Motor neuron (in vitro differentiated cells): ENCODE data around the gene UBR3. TPM values are rescaled to one million over a fixed set of nuclear protein-coding genes. Genes with fewer than 3 reads are reported as not detected.
"Not testable (repeated sequence)": the region's sequence is repeated elsewhere in the genome, so short reads cannot be mapped to it uniquely, and the experiment has no call there.

Experiments used
- ATAC-seq, 8 experiments: fragments of 200-7000 bp; cut with Tn5 transposase; replicated peaks in 6 of 8; 2 replicates each; pipeline ENCODE4 v1.8.0; 2021; ENCODE audit warnings: mild to moderate bottlenecking in 8 of 8, moderate library complexity in 8 of 8
- H3K27ac ChIP-seq, 2 donors: fragments of 250-450 bp; sonication (Bioruptor Pico); 2 replicates each; pipeline ENCODE4 v1.9.0; 2021; ENCODE audit warnings: antibody characterized with exemption in 2 of 2, mild to moderate bottlenecking in 2 of 2, moderate library complexity in 1 of 2
- H3K4me1 ChIP-seq, 2 donors: fragments of 250-450 bp; sonication (Bioruptor Pico); replicated peaks in 1 of 2; 2 replicates each; pipeline ENCODE4 v1.6.1; 2021; ENCODE audit warnings: antibody characterized with exemption in 2 of 2, mild to moderate bottlenecking in 2 of 2, moderate library complexity in 1 of 2
- H3K4me3 ChIP-seq, 5 donors: fragments of 250-450 bp; sonication (Bioruptor Pico); 2 replicates each; pipeline ENCODE4 v1.9.0; 2021; ENCODE audit warnings: antibody characterized with exemption in 5 of 5, mild to moderate bottlenecking in 5 of 5, moderate library complexity in 4 of 5
- WGBS, 10 experiments: fragments of 450-650 bp; shearing (Covaris generic); methylation state at CpG; one replicate each; pipeline ENCODE4 v1.0.0; 2022; 5-methylcytosine and 5-hydroxymethylcytosine counted together
- in situ Hi-C, 9 experiments: fragments of 400-800 bp; cut with MboI; loops; one replicate each; pipeline ENCODE4 v1.15.0; 2021; ENCODE audit warnings: low sequenced_read_pairs in 9 of 9, low pct_unique_long_range_greater_than_20kb in 2 of 9; ENCODE audit not compliant: unreplicated experiment in 9 of 9
- total RNA-seq, 8 experiments: library from RNA; unstranded; fragments of 300-600 nt; gene quantifications; 2 replicates each; pipeline versions ENCODE4 v1.2.3 to v1.2.4, GENCODE V29; 2022

UBR3 gene
- total RNA-seq, 8 experiments from 2014 or later = 24.7 to 61.0 (median 33.2) TPM

DNA sequence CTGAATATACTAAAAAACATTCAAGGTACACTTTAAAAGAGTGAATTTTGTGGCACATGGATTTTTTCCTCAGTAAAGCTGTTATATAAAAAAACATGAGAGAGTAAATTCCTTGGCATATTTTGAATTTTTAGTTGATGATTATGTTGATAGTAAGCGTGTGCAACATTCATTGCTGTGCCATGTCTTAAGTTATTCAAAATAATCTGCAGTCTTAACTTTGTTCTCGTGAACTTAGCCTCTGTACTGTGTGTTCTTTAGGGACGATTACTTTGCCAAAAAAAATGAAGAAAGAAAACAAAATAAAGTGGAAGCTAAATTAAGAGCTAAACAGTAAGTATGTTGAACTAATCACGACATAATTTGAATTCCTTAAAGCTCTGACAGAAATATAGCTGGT lies 19.0 kb upstream of the UBR3 start:
- ATAC-seq = no peak
- no peaks in the 10 kb centered on the region for H3K4me1 ChIP-seq
- 56 to 100% (median 93%) methylated on average over 1 to 4 of the region's 4 CpGs for WGBS, 10 experiments
- H3K27ac ChIP-seq = no peak overlapping the region
- no peak overlapping the region for H3K4me3 ChIP-seq
- in situ Hi-C loops = no loop called here

DNA sequence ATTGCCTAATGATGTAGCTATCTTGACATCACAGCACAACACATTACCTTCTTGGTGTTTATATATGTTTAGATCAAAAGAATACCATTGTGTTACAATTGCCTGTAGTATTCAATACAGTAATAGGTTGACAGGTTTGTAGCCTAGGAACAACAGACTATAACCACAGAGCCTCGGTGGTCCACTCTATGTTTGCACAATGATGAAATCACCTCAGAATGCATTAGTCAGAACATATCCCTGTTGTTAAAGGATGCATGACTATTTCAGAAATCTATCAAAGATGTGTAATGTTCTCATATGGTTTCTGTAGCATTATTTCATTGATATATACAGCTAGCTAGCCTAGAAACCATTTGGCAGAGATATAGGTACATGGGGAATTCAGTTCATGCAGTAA lies 11.4 kb upstream of the UBR3 start:
- no peak overlapping the region for H3K27ac ChIP-seq
- WGBS, 10 experiments = 0 to 100% (median 18%) methylated on average over 1 of the region's 1 CpG; no CpG with 5 or more reads in 4 of the 10 experiments
- no peaks in the 10 kb centered on the region for H3K4me1 ChIP-seq
- no peak overlapping the region for H3K4me3 ChIP-seq
- ATAC-seq = peak in 1 of 8 experiments; percentile 91
- in situ Hi-C loops = no loop called here

GRCh38 chr2:169816961-169817360 lies 10.3 kb upstream of the UBR3 start:
- in situ Hi-C loops, H3K4me3 ChIP-seq, ATAC-seq, H3K27ac ChIP-seq, H3K4me1 ChIP-seq: not testable (repeated sequence)

DNA sequence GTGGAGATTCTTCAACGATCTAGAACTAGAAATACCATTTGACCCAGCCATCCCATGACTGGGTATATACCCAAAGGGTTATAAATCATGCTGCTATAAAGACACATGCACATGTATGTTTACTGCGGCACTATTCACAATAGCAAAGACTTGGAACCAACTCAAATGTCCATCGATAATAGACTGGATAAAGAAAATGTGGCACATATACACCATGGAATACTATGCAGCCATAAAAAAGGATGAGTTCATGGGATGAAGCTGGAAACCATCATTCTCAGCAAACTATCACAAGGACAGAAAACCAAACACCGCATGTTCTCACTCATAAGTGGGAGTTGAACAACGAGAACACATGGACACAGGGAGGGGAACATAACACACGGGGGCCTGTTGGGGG lies 9.9 kb upstream of the UBR3 start:
- in situ Hi-C loops, ATAC-seq, H3K4me1 ChIP-seq, H3K4me3 ChIP-seq, H3K27ac ChIP-seq: not testable (repeated sequence)
- WGBS, 10 experiments = 60 to 100% (median 100%) methylated on average over 1 to 3 of the region's 6 CpGs; no CpG with 5 or more reads in 3 of the 10 experiments

DNA sequence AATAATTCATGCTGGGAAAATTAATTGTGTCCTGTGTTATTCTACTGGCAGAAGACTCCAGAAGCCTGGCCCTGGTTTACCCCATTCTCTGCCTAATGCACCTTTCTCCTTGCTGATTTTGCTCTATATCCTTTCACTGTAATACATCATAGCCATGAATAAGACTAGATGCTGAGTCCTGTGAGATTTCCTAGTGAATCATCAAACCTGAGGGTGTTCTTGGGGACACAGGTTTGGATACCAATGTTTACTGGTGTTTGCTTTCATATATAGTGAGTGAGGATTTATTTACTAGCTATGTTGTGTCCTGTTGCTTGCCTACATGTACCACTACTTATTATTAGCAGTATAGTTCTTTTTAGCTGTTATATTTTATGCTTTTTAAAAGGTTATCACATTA lies 9.0 kb upstream of the UBR3 start:
- ATAC-seq = no peak
- no peak overlapping the region for H3K4me3 ChIP-seq
- H3K27ac ChIP-seq = no peak overlapping the region
- in situ Hi-C loops = no loop called here
- H3K4me1 ChIP-seq = peaks cover 0 to 6% of the 10 kb centered on the region in 2 donors

- Histone ChIP-seq H3K4me3 (no peak overlapping the region), H3K27ac (no peak overlapping the region), H3K4me1 (peaks cover 7 to 12% of the 10 kb centered on the region in 2 donors)
- 71 to 100% (median 100%) methylated on average over 1 of the region's 1 CpG; no CpG with 5 or more reads in 5 of the 10 experiments for WGBS, 10 experiments
- no peak for ATAC-seq
- in situ Hi-C loops = no loop called here
Measured at GRCh38 chr2:169819106-169819505, 8.1 kb upstream of the UBR3 start.

DNA sequence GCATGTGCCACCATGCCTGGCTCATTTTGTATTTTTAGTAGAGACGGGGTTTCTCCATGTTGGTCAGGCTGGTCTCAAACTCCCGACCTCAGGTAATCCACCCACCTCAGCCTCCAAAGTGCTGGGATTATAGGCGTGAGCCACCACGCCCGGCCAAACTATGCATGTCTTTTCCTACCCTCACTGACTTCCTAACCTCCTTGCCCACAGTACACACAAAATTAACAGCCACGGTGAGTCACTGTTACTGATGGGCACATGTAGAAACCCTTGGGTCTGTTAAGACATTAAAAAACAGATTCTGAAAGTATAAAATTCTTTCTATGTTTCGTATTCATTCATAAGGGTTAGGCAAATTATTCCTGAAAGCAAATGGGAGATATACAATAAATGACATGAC lies 7.2 kb upstream of the UBR3 start:
- H3K27ac ChIP-seq, H3K4me3 ChIP-seq, in situ Hi-C loops, ATAC-seq: not testable (repeated sequence)
- 27 to 100% (median 94%) methylated on average over 1 to 6 of the region's 7 CpGs; no CpG with 5 or more reads in 2 of the 10 experiments for WGBS, 10 experiments
- H3K4me1 ChIP-seq = peaks cover 7 to 12% of the 10 kb centered on the region in 2 donors

DNA sequence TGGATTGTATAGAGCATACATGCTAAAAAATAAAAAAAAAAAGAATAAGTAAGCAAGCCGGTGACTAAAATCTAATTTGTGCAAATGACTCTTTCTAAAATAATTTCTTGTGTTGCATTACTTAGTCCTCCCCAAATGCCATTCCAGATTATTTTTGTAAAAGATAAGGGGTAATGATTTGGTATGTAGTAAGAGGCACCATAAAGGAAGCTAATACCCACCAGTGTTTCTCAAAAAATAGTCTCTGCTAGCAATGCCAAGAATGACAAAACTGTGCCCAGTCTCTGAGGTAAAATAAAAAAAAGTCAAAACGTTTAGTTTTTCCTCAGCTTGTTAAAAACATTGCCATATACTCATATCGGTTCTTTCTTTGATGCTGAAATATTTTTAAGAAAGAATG lies 5.2 kb upstream of the UBR3 start:
- Histone ChIP-seq H3K4me1 (peaks cover 7 to 12% of the 10 kb centered on the region in 2 donors), H3K27ac (no peak overlapping the region), H3K4me3 (no peak overlapping the region)
- WGBS, 10 experiments = 62 to 93% (median 71%) methylated on average over 2 to 3 of the region's 3 CpGs
- in situ Hi-C loops = no loop called here
- ATAC-seq = no peak

GRCh38 chr2:169822785-169823392 lies 4.4 kb upstream of the UBR3 start:
- in situ Hi-C loops = no loop called here
- H3K4me1 ChIP-seq = peaks cover 7 to 12% of the 10 kb centered on the region in 2 donors
- 90 to 100% (median 95%) methylated on average over 1 to 4 of the region's 4 CpGs; no CpG with 5 or more reads in 4 of the 10 experiments for WGBS, 10 experiments
- ATAC-seq = no peak
- H3K4me3 ChIP-seq = no peak overlapping the region
- H3K27ac ChIP-seq = no peak overlapping the region

DNA sequence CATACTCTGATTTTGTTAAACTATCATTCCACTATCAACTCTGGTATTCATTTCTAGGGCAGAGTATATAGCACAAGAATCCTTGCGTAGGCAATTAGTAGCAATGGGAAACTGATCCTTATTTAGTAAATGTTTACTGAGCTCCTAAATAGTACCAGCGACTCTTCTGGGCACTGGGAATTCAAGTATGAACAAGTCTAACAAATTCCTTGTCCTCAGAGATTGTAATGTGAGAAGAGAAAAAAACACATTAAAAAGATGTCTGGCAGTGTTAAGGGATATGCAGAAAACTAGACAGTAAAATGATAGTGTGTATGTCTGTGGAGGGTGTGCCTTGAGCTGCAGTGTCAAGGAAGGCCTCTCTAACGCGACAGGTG lies 3.3 kb upstream of the UBR3 start:
- Histone ChIP-seq H3K4me1 (peaks cover 10 to 12% of the 10 kb centered on the region in 2 donors), H3K27ac (no peak overlapping the region), H3K4me3 (peak overlapping the region; percentile 66 to 91 (median 80))
- in situ Hi-C loops = no loop called here
- WGBS, 10 experiments = 17 to 50% (median 31%) methylated on average over 1 to 4 of the region's 4 CpGs; no CpG with 5 or more reads in 2 of the 10 experiments
- peak in 3 of 8 experiments; percentile 0 to 5 (median 4) for ATAC-seq

DNA sequence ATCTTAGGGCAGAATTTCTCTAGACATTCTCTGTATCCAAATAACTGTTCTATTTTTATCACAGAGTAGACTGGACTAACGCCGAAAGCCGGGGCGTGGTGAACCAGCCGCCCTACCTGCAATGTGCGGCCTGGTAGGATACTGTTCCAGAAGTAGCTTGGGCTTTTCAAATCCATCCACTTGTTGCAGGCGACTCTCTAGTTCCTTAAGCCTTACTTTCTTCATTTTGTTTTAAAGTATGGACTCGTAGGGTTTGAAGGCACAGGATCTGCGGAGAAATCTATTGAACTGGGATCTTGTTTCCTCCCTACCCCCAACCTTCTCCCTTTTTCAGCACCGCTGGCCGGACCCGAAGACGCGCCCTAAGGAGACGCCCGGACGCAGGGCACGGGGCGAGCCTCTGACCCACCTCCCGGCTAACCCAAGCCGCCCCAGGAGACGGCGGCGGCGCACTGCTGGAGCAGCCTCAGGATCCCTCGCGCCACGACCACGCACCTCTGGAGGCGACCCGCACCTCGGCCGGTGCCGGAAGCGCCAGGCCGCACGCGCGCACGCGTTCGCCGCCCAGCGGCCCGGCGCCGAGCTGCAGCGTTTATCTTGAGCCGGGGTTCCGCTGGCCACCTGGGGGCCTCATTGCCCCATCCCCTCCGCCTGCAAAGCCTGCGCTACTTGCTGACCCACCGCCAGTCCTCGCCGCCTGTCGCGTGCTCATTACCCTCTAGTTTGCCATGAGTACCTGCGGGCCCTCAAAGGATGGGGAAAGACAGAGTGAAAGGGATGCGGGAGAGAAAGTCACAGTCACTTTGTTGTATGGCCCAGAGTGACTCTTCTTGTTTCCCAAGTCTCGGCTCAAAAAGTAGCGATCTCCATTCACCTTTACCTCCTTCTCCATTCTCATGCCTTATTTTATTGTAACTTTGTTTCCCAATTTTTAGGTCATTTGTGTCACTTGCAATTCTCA lies 2.6 kb upstream of the UBR3 start, which contains the start of gene METTL5:
TSS of gene METTL5 (minus strand) at position 533 of the 961 bp plus-strand sequence. CDS start at position 225, 308 bp downstream.
- in situ Hi-C loops = no loop called here
- Histone ChIP-seq H3K4me3 (peak within 1 kb of the TSS; percentile 66 to 91 (median 80)), H3K27ac (peak within 1 kb of the TSS; percentile 44 to 77), H3K4me1 (peaks cover 14 to 16% of the 10 kb centered on the region in 2 donors)
- 0 to 31% (median 0%) methylated on average over 2 to 20 of the region's 61 CpGs; no CpG with 5 or more reads in 2 of the 10 experiments for WGBS, 10 experiments
- peak; percentile 39 to 75 (median 70) for ATAC-seq

- H3K27ac ChIP-seq = peak overlapping the region; percentile 94 to 98
- peaks cover 11 to 18% of the 10 kb centered on the region in 2 donors for H3K4me1 ChIP-seq
- peak; percentile 8 to 42 (median 22) for ATAC-seq
- H3K4me3 ChIP-seq = peak overlapping the region; percentile 67 to 99 (median 90)
- WGBS, 10 experiments = 0 to 20% (median 0%) methylated on average over 1 to 4 of the region's 13 CpGs; no CpG with 5 or more reads in 3 of the 10 experiments
- in situ Hi-C loops = no loop called here
Measured at GRCh38 chr2:169828141-169828811, 1.0 kb downstream of the UBR3 start.

- no peak overlapping the region for H3K27ac ChIP-seq
- in situ Hi-C loops = no loop called here
- peaks cover under 1 to 4% of the 10 kb centered on the region in 2 donors for H3K4me1 ChIP-seq
- no peak overlapping the region for H3K4me3 ChIP-seq
- 63 to 100% (median 84%) methylated on average over 1 of the region's 1 CpG for WGBS, 10 experiments
- peak in 1 of 8 experiments; percentile 32 for ATAC-seq
Measured at GRCh38 chr2:169834401-169834800, 7.1 kb downstream of the UBR3 start.
